HG02798 (cell line): ENCODE results near the gene SLC12A9.

Experiments used
- ATAC-seq: cut with Tn5 transposase; IDR thresholded peaks from one replicate; pipeline ENCODE4 v1.9.1; 2021; ENCODE audit warnings: mild to moderate bottlenecking; ENCODE audit not compliant: unreplicated experiment, poor library complexity

The SLC12A9 gene

GRCh38 chr7:100880645-100881044 is 28.1 kb downstream of the SLC12A9 start:
- no peak for ATAC-seq

GRCh38 chr7:100881136-100881535 is 28.6 kb downstream of the SLC12A9 start:
- ATAC-seq, result no peak

DNA sequence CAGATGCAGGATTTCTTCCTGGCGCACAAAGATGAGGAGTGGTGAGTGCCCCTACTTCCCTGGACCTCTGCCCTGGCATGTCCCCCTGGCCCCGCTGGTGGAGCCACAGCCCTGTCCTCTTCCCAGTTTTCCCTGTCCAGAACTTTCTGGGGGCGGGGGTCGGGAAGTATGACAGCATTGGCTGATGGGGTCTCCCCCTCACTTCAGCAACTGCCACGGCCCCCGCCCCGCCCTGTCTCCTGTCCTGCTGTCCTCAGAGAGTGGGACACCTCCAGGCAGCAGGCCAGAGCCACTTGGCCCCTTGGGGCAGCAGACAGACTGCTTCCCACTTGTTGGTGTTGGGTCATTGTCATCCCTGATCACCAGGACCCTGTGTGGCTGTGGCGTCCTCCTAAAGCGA is 29.7 kb downstream of the SLC12A9 start:
- no peak for ATAC-seq

DNA sequence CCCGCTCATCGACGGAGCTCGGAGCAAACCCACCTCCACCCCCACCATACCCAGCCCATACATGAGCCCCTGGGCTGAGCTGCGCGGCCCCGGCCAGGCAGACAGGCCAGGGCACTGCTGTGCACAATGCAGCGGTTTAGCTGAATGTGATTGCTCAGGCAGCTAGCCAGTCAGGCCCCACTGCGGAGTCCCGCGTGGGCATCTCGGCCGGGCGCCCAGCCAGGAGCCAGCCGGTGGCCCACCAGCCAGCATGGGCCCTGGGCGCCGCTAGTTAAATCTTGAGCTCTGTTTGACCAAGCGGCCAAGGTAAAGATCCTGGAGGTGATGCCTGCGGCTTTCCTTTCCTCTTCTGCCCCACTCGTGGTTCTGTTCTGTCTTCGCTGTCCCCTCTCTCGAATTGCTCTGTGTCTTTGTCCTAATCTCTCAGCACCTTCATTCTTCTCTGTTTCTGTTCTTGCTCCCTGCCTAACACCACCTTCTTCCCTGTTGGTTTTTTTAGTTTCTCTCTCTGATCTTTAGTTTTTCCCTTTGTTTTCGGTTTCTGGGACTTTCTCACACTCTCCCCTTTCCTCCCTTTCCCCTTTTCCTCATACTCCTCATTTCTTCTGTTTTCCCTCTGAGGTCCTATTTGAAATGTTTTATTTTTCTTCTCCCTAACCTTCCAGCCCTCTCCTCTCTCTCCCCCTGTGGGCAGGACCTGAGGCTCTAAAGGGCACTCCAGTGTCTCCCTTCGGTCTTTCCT is 30.4 kb downstream of the SLC12A9 start:
- no peak for ATAC-seq

GRCh38 chr7:100884736-100885439 is 32.4 kb downstream of the SLC12A9 start:
- no peak for ATAC-seq

- no peak for ATAC-seq
These were observed 33.1 kb downstream of the SLC12A9 start for GRCh38 chr7:100885440-100886141.

DNA sequence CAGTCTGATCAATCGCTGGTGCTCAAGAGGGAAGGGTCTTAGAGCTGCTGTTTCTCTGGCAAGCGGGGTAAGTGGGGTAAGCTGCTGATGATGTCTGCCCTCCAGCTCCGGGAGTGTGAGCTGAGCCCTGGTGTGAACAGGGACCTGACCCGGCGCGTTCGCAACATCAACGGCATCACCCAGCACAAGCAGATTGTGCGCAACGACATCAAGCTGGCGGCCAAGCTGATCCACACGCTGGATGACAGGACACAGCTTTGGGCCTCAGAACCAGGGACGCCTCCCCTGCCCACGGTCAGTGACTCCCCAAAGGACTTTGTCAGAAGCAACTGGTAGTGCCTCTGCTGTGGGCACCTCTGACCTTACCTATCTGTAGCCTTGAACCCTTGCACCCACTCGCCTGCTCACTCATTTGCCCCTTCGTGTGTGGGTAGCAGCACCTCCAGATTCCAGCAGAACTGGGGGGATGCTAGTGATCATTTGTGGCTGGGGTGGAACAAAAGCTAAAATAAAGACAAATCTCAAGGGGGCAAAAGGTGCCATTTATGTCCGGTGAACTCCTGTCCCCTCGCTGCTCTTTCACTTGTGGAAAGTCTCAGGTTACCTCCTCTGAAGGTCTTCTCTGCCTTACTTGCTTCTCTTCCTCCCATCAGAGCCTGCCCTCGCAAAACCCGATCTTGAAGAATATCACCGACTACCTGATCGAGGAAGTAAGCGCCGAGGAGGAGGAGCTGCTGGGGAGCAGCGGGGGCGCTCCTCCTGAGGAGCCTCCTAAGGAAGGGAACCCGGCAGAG is 33.8 kb downstream of the SLC12A9 start:
- no peak for ATAC-seq

GRCh38 chr7:100886936-100887515 is 34.5 kb downstream of the SLC12A9 start:
- ATAC-seq, result no peak

DNA sequence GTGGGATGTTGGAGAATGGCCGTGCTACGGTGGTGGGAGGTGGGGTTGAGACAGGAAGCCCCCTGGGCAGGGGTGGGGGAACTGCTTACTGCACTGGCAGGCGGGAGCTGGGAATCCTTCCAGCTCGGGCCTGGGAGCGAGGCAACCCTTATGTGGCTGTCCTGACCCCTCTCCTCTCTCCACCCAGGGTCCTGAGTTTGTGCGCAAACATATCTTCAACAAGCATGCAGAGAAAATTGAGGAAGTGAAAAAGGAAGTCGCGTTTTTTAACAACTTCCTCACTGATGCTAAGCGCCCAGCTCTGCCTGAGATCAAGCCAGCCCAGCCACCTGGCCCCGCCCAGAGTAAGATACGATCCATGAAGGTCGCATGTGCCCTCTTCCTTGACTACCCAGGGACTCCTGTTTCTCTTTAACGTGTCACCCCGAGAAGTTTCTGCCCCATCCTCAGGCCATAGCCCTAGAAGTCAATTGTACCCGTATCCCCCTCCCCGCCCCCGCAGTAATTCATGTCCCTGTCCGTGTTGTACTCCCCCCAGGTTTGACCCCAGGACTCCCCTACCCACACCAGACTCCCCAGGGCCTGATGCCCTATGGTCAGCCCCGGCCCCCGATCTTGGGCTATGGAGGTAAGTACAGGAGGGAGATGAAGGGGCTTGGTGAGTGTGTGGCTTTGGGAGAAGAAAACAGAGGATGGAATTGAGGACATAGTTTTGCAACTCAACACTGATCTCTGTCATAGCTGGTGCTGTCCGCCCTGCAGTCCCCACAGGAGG is 35.2 kb downstream of the SLC12A9 start:
- ATAC-seq, result peak; percentile 26

DNA sequence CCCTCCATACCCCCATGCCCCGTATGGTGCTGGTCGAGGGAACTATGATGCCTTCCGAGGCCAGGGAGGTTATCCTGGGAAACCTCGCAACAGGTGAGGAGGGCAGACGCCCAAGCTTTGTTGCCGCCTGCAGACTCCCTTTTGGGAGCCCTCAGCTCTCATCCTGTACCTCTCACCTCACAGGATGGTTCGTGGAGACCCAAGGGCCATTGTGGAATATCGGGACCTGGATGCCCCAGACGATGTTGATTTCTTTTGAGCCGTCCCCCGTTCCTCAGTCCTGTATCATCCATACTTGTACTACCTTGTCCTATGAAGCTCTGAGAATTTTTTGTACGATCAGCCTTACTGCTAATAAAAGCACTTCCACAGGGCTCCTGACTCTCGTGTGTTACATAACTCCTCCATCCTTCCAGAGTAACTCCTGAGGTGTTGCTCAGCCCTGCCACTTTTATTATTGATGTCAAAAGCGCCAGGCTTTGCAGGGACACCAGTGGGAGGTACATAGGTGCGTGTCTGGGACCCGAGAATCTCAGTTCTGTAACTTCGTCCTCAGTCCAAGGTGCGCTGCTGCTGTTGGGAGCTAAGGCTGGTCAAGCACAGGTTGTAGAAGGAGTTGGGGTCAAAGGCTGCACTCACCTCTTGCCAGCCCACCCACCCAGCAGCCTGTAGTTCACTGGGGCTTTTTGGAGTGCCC is 35.9 kb downstream of the SLC12A9 start:
- ATAC-seq, result no peak

DNA sequence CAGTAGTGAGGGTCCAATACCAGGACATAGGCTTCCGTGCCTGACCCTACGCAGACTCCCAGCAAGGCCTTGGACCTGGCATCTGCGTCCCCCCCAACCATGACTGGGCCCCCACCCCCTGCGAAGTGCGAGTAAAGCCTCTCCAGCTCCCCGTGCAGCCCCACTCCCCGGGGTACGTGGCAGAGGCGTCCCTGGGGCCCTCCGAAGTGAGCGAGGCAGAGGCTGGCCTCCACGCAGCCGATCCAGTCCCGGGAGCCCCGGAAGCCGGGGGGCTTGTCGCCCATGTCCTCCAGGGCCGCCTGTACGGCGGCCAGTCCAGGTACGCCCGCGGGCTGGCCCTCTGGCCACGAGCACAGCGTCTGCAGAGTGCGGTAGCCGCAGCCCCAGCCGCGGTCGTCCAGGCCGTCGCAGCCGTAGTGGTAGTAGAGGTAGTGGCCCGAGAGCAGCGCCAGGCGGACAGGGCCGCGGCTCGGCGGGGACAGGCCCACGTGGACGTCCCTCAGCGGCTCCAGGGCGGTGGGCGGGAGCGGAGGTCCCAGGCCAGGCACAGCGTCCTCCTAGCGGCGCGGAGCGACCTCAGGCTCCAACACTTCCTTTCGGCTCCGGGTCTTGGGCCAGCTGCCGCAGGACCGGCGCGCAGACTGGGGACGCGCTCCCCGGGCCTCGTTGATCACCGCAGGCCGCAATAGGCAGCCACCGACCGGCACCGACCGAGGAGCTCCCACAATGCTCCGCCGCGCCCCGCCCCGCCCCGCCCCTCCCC is 36.7 kb downstream of the SLC12A9 start, which contains the start of gene UFSP1:
TSS of gene UFSP1 (minus strand) at position 728 of the 763 bp plus-strand sequence. CDS start at position 284, 444 bp downstream.
- ATAC-seq, result peak; percentile 33

- ATAC-seq, result no peak
These were observed 38.4 kb downstream of the SLC12A9 start for GRCh38 chr7:100890653-100891567.

DNA sequence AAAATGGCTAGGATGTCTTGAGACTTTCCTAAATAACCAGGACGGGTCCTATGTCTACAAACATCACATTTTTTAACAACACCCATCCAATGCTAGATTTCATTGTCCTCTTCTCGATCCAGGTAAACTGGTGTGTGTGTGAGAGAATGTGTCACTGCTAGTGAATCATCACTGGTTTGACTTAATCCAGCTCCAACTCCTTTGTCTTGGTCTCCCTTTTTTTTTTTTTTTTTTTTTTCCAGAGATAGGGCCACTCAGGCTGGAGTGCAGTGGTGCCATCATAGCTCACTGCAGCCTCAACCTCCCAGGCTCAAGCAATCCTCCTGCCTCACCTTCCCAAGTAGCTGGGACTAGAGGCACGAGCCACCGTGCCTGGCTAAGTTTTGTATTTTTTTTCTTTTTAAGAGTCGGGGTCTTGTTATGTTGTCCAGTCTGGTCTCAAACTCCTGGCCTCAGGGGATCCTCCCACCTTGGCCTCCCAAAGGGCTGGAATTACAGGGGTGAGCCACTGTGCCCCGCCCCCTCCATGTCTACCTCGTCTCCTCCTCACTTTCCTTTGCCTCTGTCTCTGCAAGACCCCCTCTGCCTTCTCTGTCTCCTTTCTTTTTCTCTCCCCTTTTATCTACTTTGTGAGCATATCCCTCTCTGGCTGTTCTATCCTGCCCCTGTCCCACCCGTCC is 39.2 kb downstream of the SLC12A9 start:
- ATAC-seq, result no peak

- ATAC-seq, result no peak
These were observed 40.1 kb downstream of the SLC12A9 start for GRCh38 chr7:100892364-100893317.

- ATAC-seq, result no peak
These were observed 40.9 kb downstream of the SLC12A9 start for GRCh38 chr7:100893318-100893895.
